Daoy (cell line): ENCODE measurements around the gene MAG. TPM values are rescaled to one million over a fixed set of nuclear protein-coding genes. Genes with fewer than 3 reads are reported as not detected.

ENCODE experiments used
- DNase-seq: peaks from one replicate; pipeline ENCODE4 v3.0.0-alpha.2; 2015; ENCODE audit warnings: low read depth
- total RNA-seq: library from RNA; depleted of rRNA; stranded (reverse); fragments of >200 nt; shearing (Covaris generic); gene quantifications from 2 replicates; pipeline ENCODE4 v1.2.3, GENCODE V29; 2014

MAG gene
- total RNA-seq, 1 experiment from 2014 or later, result not detected

GRCh38 chr19:35316560-35316959, 24.6 kb downstream of the MAG start:
- DNase-seq, result no peak

- DNase-seq, result no peak
Observed at GRCh38 chr19:35317464-35318043, 25.6 kb downstream of the MAG start.

GRCh38 chr19:35318679-35319448, 26.9 kb downstream of the MAG start:
- peak; percentile 92 for DNase-seq

GRCh38 chr19:35320065-35320713, 28.2 kb downstream of the MAG start:
- DNase-seq, result no peak

GRCh38 chr19:35321291-35321690, 29.3 kb downstream of the MAG start:
- DNase-seq, result no peak

DNA sequence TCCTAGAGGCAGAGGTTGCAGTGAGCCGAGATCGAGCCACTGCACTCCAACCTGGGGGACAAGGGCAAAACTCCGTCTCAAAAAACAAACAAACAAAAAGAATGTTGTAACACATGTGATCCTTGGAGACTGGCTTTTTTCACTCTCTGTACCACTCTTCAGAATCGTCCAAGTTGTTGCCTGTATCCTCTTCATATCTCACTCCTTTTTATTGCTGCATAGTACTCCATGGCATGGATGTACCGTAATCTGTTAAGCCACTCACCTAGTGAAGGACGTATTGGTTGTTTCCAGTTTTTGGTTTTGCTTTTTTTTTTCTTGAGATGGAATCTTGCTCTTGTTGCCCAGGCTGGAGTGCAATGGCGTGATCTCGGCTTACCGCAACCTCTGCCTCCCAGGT, 30.1 kb downstream of the MAG start:
- DNase-seq, result no peak

DNA sequence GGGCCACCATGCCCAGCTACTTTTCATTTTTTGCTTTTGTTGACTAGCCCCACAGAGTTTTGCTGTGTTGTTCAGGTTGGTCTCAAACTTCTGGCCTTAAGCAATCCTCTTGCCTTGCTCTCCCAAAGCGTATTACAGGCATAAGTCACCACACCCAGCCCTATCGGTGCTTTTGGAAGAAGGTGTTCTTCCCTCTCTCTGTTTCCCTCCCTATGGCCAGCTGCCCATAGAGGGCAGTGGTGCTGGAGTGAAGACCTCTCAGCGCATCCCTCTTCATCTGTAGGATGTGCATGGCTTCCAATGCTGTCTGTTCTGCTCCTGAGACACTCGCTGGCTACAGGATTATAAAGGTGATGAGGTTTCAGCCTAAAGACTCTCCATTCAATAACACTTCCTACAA, 35.7 kb downstream of the MAG start:
- DNase-seq, result no peak

GRCh38 chr19:35328851-35329285, 36.9 kb downstream of the MAG start, which contains the start of gene CD22:
TSS of gene CD22 (plus strand) at chr19:35329187. CDS start at chr19:35332041, 2,854 bp downstream.
- no peak for DNase-seq

- no peak for DNase-seq
Observed at GRCh38 chr19:35329323-35329722, 37.4 kb downstream of the MAG start.

GRCh38 chr19:35330475-35330874, 38.5 kb downstream of the MAG start:
- no peak for DNase-seq

DNA sequence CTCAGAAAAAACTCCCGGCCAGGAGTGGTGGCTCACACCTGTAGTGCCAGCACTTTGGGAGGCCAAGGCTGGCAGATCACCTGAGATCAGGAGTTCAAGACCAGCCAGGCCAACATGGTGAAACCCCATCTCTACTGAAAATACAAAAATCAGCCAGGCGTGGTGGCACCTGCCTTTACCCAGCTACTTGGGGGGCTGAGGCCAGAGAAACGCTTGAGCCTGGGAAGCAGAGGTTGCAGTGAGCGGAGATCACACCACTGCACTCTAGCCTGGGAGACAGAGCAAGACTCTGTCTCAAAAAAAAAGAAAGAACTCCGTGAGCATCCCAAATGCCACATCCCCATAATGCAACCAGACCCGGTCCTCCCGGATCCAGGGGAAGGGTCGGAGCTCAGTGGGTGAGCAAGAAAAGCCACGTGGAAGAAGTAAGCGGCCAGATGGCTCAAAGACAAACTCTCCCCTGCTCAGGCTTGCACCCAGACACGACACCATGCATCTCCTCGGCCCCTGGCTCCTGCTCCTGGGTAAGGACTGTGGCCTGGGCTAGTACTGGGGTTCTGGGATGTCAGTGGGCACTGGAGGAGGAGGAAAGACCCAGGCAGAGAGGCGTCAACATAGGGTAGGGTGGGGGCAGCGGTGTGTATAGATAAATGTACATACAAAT, 39.7 kb downstream of the MAG start:
- DNase-seq, result no peak

DNA sequence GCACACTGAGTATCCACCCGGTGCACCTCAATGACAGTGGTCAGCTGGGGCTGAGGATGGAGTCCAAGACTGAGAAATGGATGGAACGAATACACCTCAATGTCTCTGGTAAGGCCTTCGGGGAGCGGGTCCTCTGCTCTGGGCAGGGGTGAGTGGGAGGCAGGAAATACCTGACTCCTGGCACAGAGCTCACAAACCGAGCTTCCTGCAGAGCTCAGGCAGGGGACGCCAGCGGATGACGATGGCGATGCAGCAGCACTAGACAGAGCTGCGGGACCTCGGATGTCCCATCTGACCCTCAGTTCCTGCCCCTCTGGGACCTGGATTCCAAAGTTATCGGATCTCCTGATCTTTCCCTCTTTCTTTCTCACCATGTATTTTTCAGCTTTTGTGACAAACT, 40.9 kb downstream of the MAG start:
- DNase-seq, result peak; percentile 31

GRCh38 chr19:35334144-35334753, 42.3 kb downstream of the MAG start:
- no peak for DNase-seq

- no peak for DNase-seq
Observed at GRCh38 chr19:35336166-35336955, 44.4 kb downstream of the MAG start.

DNA sequence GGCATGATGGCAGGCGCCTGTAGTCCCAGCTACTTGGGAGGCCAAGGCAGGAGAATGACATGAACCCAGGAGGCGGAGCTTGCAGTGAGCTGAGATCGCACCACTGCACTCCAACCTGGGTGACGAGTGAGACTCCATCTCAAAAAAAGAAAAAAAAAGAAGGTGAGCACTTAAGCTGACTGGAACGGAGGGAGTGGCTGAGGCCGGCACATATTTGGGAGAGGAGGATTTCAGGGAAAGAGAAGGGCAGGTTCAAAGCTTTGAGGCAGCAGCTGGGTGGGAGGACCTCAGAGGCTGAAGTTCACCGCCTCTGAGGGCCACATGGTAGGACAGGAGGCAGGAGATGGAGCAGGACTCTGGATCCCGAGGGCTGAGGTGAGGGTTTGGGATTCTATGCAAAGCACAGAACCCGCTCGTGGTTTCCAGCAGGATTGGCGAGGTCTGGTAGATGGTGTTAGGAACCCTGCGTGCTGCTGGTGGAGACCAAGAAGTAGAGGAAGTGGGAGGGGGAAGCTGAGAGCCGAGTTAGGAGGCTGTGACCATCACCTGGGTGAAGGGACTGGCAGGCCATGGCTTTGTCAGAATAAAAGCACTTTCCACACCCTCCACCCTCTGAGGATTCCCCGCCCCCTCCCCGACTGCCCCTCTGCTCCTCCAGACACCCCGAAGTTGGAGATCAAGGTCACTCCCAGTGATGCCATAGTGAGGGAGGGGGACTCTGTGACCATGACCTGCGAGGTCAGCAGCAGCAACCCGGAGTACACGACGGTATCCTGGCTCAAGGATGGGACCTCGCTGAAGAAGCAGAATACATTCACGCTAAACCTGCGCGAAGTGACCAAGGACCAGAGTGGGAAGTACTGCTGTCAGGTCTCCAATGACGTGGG, 45.4 kb downstream of the MAG start:
- DNase-seq, result no peak

GRCh38 chr19:35337984-35338296, 46.0 kb downstream of the MAG start:
- no peak for DNase-seq

GRCh38 chr19:35340431-35340830, 48.5 kb downstream of the MAG start:
- DNase-seq, result no peak

- no peak for DNase-seq
Observed at GRCh38 chr19:35341006-35341405, 49.0 kb downstream of the MAG start.

DNA sequence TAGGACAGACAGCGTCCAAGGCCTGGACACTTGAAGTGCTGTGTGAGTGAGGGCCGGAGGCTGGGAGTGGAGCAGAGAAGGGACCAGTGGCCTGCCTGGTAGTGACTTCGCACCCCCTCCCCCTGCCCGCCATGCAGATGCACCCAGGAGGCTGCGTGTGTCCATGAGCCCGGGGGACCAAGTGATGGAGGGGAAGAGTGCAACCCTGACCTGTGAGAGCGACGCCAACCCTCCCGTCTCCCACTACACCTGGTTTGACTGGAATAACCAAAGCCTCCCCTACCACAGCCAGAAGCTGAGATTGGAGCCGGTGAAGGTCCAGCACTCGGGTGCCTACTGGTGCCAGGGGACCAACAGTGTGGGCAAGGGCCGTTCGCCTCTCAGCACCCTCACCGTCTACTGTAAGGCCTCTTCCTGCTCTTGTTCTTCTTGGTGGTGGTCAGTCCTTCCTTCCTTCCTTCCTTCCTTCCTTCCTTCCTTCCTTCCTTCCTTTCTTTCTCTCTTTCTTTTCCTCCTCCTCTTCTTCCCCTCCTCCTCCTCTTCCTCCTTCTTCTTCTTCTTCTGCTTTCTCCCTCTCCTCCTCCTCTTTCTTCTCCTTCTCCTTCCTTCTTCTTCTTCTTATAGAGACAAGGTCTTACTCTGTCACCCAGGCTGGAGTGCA, 49.7 kb downstream of the MAG start:
- no peak for DNase-seq

DNA sequence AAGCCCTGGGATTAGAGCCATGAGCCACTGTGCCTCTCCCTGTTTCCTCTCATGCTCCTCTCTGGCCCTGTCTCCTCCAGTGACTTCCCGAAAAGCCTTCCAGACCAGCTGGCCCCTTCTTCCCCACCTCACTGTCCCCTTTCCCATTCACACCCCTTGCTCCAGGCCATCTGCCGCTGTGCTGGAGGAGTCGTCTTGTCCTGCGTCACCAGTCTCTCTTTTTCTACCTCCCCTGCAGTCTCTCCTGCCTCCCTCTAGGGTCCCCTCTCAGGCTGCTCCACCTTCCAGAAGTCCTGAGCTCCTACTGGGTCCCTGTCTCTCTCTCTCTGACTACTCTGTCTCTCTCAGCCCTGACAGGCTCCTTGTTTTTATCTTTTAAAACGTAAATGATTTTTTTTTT, 50.5 kb downstream of the MAG start:
- no peak for DNase-seq
